H9 (cell line): ENCODE data around the gene SCEL. TPM values are rescaled to one million over a fixed set of nuclear protein-coding genes. Genes with fewer than 3 reads are reported as not detected.
A peak's percentile ranks its signal among the peaks of the same experiment; 100 is the strongest.

ENCODE experiments used
- DNase-seq: peaks from one replicate; pipeline ENCODE4 v3.0.0-alpha.2; 2017
- H2AFZ ChIP-seq: one replicate; pipeline ENCODE4 v1.6.1; 2013; ENCODE audit warnings: mild to moderate bottlenecking, low read length, control low read depth, moderate library complexity
- H2AK5ac ChIP-seq: 2 replicates; pipeline ENCODE4 v1.6.1; 2013; ENCODE audit warnings: low read length, control low read depth, mixed read lengths; ENCODE audit not compliant: insufficient read length
- H2BK120ac ChIP-seq: one replicate; pipeline ENCODE4 v1.6.1; 2013; ENCODE audit warnings: low read depth, mild to moderate bottlenecking, low read length, control low read depth, inconsistent platforms; ENCODE audit not compliant: poor library complexity, severe bottlenecking
- H2BK12ac ChIP-seq: 2 replicates; pipeline ENCODE4 v1.6.1; 2013; ENCODE audit warnings: low read length, control low read depth, mixed read lengths, low read depth; ENCODE audit not compliant: insufficient read length
- H2BK15ac ChIP-seq: 2 replicates; pipeline ENCODE4 v1.6.1; 2013; ENCODE audit warnings: low read depth, low read length, control low read depth
- H2BK20ac ChIP-seq: one replicate; pipeline ENCODE4 v1.6.1; 2013; ENCODE audit warnings: low read depth, mild to moderate bottlenecking, low read length, control low read depth, inconsistent platforms; ENCODE audit not compliant: poor library complexity, severe bottlenecking
- H2BK5ac ChIP-seq: 2 replicates; pipeline ENCODE4 v1.6.1; 2013; ENCODE audit warnings: low read length, control low read depth, mixed read lengths; ENCODE audit not compliant: insufficient read length
- H3K14ac ChIP-seq: 2 replicates; pipeline ENCODE4 v1.6.1; 2013; ENCODE audit warnings: low read length, control low read depth; ENCODE audit not compliant: insufficient read depth
- H3K18ac ChIP-seq: 2 replicates; pipeline ENCODE4 v1.6.1; 2013; ENCODE audit warnings: low read depth, mild to moderate bottlenecking, mixed read lengths, low read length, control low read depth; ENCODE audit not compliant: insufficient read length
- H3K23ac ChIP-seq: 2 replicates; pipeline ENCODE4 v1.6.1; 2013; ENCODE audit warnings: low read length, control low read depth, mixed read lengths, low read depth; ENCODE audit not compliant: insufficient read length
- H3K23me2 ChIP-seq: 2 replicates; pipeline ENCODE4 v1.6.1; 2013; ENCODE audit warnings: low read depth, mild to moderate bottlenecking, mixed read lengths, low read length, control low read depth; ENCODE audit not compliant: insufficient read length, poor library complexity, severe bottlenecking
- H3K27ac ChIP-seq: 2 replicates; pipeline ENCODE4 v1.5.1; 2013; ENCODE audit warnings: low read length, control low read depth, mixed read lengths, low read depth; ENCODE audit not compliant: insufficient read length
- H3K27me3 ChIP-seq: 2 replicates; pipeline ENCODE4 v1.6.1; 2013; ENCODE audit warnings: low read length, control low read depth, inconsistent platforms; ENCODE audit not compliant: insufficient read depth
- H3K4ac ChIP-seq: 2 replicates; pipeline ENCODE4 v1.6.1; 2013; ENCODE audit warnings: low read depth, mild to moderate bottlenecking, control low read depth, inconsistent platforms, low read length, moderate library complexity
- H3K4me1 ChIP-seq: 2 replicates; pipeline ENCODE4 v1.6.1; 2013; ENCODE audit warnings: low read length, control low read depth, inconsistent platforms; ENCODE audit not compliant: insufficient read depth
- H3K4me2 ChIP-seq: 2 replicates; pipeline ENCODE4 v1.6.1; 2013; ENCODE audit warnings: low read length, control low read depth, mixed read lengths; ENCODE audit not compliant: insufficient read length, insufficient read depth
- H3K56ac ChIP-seq: 2 replicates; pipeline ENCODE4 v1.6.1; 2013; ENCODE audit warnings: low read depth, mild to moderate bottlenecking, mixed read lengths, low read length, control low read depth; ENCODE audit not compliant: insufficient read length
- H3K79me1 ChIP-seq: 2 replicates; pipeline ENCODE4 v1.6.1; 2013; ENCODE audit warnings: low read depth, mild to moderate bottlenecking, moderate library complexity, low read length, control low read depth, inconsistent platforms; ENCODE audit not compliant: insufficient read depth, poor library complexity, severe bottlenecking
- H3K79me2 ChIP-seq: 2 replicates; pipeline ENCODE4 v1.6.1; 2013; ENCODE audit warnings: low read length, control low read depth, inconsistent platforms; ENCODE audit not compliant: insufficient read depth
- H3K9ac ChIP-seq: 2 replicates; pipeline ENCODE4 v1.6.1; 2013; ENCODE audit warnings: low read length, control low read depth, mixed read lengths; ENCODE audit not compliant: insufficient read length; ENCODE audit errors: extremely low read depth
- H3K9me3 ChIP-seq: one replicate; pipeline ENCODE4 v1.6.1; 2013; ENCODE audit warnings: low read depth, low read length, inconsistent platforms; ENCODE audit not compliant: control insufficient read depth
- H3T11ph ChIP-seq: one replicate; pipeline ENCODE4 v1.6.1; 2013; ENCODE audit warnings: mild to moderate bottlenecking, low read length, control low read depth, inconsistent platforms
- H4K20me1 ChIP-seq: one replicate; pipeline ENCODE4 v1.6.1; 2013; ENCODE audit not compliant: control insufficient read depth, insufficient read length, insufficient read depth
- H4K5ac ChIP-seq: 2 replicates; pipeline ENCODE4 v1.6.1; 2013; ENCODE audit warnings: low read depth, mild to moderate bottlenecking, mixed read lengths, low read length, control low read depth; ENCODE audit not compliant: insufficient read length
- H4K8ac ChIP-seq: replicated peaks from 2 replicates; pipeline ENCODE4 v1.6.1; 2013; ENCODE audit warnings: low read length, control low read depth, mixed read lengths, low read depth; ENCODE audit not compliant: insufficient read length
- H4K91ac ChIP-seq: 2 replicates; pipeline ENCODE4 v1.6.1; 2013; ENCODE audit warnings: low read depth, mild to moderate bottlenecking, moderate library complexity, mixed read lengths, low read length, control low read depth; ENCODE audit not compliant: insufficient read length
- H3K27ac Mint-ChIP-seq, 3 experiments: 2 replicates in 2 of 3; 3 replicates in 1 of 3; pipeline ENCODE4 v1.8.0; 2020 to 2021; ENCODE audit warnings: mixed read lengths in 3 of 3, mild to moderate bottlenecking in 1 of 3, moderate library complexity in 1 of 3
- H3K27me3 Mint-ChIP-seq: 2 replicates; pipeline ENCODE4 v1.8.0; 2021; ENCODE audit warnings: low read depth, mild to moderate bottlenecking, moderate library complexity, mixed read lengths
- H3K36me3 Mint-ChIP-seq, 3 experiments: 2 replicates in 2 of 3; 3 replicates in 1 of 3; pipeline ENCODE4 v1.8.0; 2020 to 2021; ENCODE audit warnings: low read depth in 3 of 3, mixed read lengths in 3 of 3; ENCODE audit not compliant: insufficient read depth in 1 of 3
- H3K4me1 Mint-ChIP-seq, 2 experiments: 2 replicates each; pipeline ENCODE4 v1.8.0; 2020; ENCODE audit warnings: mixed read lengths in 2 of 2
- H3K4me3 Mint-ChIP-seq, 2 experiments: 2 replicates in 1 of 2; 3 replicates in 1 of 2; pipeline ENCODE4 v1.8.0; 2020 to 2021; ENCODE audit warnings: mild to moderate bottlenecking in 2 of 2, mixed read lengths in 2 of 2, moderate library complexity in 1 of 2
- H3K9me3 Mint-ChIP-seq, 2 experiments: 2 replicates in 1 of 2; 3 replicates in 1 of 2; pipeline ENCODE4 v1.8.0; 2020; ENCODE audit warnings: mild to moderate bottlenecking in 2 of 2, mixed read lengths in 2 of 2, moderate library complexity in 1 of 2
- WGBS: extraction: QIAGEN DNeasy Blood & Tissue Kit; methylation state at CpG from one replicate; pipeline ENCODE4 v1.1.7; 2013; ENCODE audit warnings: missing lambda C conversion rate, low lambda C conversion rate, mixed read lengths; ENCODE audit not compliant: insufficient read length; ENCODE audit errors: extremely low coverage; 5-methylcytosine and 5-hydroxymethylcytosine counted together
- total RNA-seq: library from RNA; stranded (reverse); gene quantifications from 2 replicates; pipeline ENCODE4 v1.2.1, GENCODE V29; 2021
- TF ChIP-seq, protein P1 (sequence below): fragments of 200-600 bp; sonication (generic); conservative IDR thresholded peaks from 3 replicates; pipeline ENCODE4 v1.8.0; 2021; ENCODE audit warnings: antibody characterized with exemption, mild to moderate bottlenecking

The SCEL gene
- total RNA-seq, 1 experiment from 2014 or later: not detected

DNA sequence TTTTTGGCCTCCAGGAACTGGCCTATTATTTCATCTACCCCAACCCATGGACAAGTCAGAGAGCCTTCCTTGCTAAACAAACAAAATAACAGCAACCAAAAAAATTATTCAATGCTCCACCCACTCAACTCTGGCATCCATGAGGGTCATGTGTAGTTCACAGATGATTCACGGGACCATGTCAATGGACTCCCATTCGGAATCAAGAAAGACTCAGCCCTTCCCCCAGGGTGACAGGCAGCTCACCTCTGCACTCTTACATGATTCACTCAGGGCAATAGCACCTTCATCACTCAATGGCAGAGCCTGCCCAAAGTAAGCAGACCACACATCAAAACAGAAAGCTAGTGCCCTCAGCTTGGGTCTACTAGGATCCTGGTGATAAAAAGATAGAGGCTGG is 14.3 kb upstream of the SCEL start:
- Histone ChIP-seq H3K14ac (no peak overlapping the region), H3K18ac (no peak overlapping the region), H2BK120ac (no peak overlapping the region), H4K91ac (no peak overlapping the region), H3K79me1 (no peaks in the 10 kb centered on the region), H2AFZ (no peak overlapping the region), H3K23ac (no peak overlapping the region), H3K9me3 (no peaks in the 10 kb centered on the region), H3K4me1 (no peaks in the 10 kb centered on the region), H3K23me2 (no peaks in the 10 kb centered on the region), H4K5ac (no peak overlapping the region), H2BK20ac (no peak overlapping the region), H3K4ac (no peak overlapping the region), H3K4me2 (no peak overlapping the region), H3T11ph (no peak overlapping the region), H2BK15ac (no peak overlapping the region), H2BK5ac (no peak overlapping the region), H2BK12ac (no peak overlapping the region), H3K9ac (no peak overlapping the region), H4K20me1 (no peaks in the 10 kb centered on the region), H2AK5ac (no peak overlapping the region), H3K56ac (no peak overlapping the region), H4K8ac (no peak overlapping the region), H3K27me3 (no peaks in the 10 kb centered on the region), H3K27ac (no peak overlapping the region), H3K79me2 (no peaks in the 10 kb centered on the region)
- TF ChIP-seq, protein P1, sequence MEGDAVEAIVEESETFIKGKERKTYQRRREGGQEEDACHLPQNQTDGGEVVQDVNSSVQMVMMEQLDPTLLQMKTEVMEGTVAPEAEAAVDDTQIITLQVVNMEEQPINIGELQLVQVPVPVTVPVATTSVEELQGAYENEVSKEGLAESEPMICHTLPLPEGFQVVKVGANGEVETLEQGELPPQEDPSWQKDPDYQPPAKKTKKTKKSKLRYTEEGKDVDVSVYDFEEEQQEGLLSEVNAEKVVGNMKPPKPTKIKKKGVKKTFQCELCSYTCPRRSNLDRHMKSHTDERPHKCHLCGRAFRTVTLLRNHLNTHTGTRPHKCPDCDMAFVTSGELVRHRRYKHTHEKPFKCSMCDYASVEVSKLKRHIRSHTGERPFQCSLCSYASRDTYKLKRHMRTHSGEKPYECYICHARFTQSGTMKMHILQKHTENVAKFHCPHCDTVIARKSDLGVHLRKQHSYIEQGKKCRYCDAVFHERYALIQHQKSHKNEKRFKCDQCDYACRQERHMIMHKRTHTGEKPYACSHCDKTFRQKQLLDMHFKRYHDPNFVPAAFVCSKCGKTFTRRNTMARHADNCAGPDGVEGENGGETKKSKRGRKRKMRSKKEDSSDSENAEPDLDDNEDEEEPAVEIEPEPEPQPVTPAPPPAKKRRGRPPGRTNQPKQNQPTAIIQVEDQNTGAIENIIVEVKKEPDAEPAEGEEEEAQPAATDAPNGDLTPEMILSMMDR: no peak
- H3K4me3 Mint-ChIP-seq: no peak overlapping the region
- no peak for DNase-seq
- peaks cover 15 to 18% of the 10 kb centered on the region in 2 experiments for H3K4me1 Mint-ChIP-seq
- no peaks in the 10 kb centered on the region for H3K27me3 Mint-ChIP-seq
- no CpG with 5 or more reads among the region's 2 CpGs for WGBS
- peaks cover 0 to 3% of the 10 kb centered on the region in 2 experiments; a peak in 1 of 5 replicates for H3K9me3 Mint-ChIP-seq
- H3K36me3 Mint-ChIP-seq: no peaks in the 10 kb centered on the region
- peak overlapping the region in 1 of 3 experiments; percentile 62; a peak in 3 of 7 replicates for H3K27ac Mint-ChIP-seq
